ENCODE data around the gene STX8.

GRCh38 chr17:9291912-9292560 is 283.6 kb downstream of the STX8 start:
- TF ChIP-seq CTCF (IDR thresholded peaks at IDR 0.05) (peak; percentile 12 to 73 (median 62)), POLR2A (IDR thresholded peaks at IDR 0.05) (no peak)

Measured in Peyer's patch (tissue), 4 donors.